Activated T-cell treated with anti-CD3 and anti-CD28 coated beads, Interleukin-2, amount 50 U/mL, for 1 hour (primary cell): ENCODE data around the gene TMEM235.
"Not testable (repeated sequence)": the region's sequence is repeated elsewhere in the genome, so short reads cannot be mapped to it uniquely, and the experiment has no call there.

Experiments
- DNase-seq: peaks from one replicate; pipeline ENCODE4 v3.0.0-alpha.2; 2020

Gene TMEM235

DNA sequence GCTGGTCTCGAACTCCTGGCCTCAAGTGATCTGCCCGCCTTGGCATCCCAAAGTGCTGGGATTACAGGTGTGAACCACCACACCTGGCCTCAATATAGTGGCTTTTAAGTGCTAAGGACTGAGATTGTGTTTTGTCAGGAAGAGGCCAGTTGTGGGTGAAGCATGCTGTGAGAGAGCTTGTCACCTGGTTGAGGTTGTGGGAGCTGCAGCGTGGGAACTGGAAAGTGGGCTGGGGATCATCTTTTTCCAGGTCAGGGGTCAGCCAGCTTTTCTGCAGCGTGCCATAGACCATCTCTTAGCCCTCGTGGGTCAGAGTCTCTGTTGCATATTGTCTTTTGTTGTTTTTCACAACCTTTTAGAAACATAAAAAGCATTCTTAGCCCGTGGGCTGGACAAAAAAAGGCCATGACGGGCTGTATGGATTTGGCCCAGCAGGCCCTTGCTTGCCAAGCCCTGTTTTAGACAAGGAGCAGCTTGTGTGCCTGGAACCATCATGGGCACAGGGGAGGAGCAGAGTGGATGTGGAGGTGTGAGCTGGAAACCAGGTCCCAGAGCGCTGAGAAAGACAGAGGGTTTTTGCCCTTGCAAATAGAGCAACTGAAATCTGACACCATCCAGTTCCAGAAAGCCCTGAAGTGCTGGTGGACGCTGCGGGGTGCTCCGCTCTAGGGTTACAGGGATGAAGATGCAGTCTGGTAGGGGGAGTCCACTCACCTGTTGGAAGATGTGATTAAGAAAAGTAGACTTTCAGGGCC, 11.9 kb upstream of the TMEM235 start:
- DNase-seq: no peak

DNA sequence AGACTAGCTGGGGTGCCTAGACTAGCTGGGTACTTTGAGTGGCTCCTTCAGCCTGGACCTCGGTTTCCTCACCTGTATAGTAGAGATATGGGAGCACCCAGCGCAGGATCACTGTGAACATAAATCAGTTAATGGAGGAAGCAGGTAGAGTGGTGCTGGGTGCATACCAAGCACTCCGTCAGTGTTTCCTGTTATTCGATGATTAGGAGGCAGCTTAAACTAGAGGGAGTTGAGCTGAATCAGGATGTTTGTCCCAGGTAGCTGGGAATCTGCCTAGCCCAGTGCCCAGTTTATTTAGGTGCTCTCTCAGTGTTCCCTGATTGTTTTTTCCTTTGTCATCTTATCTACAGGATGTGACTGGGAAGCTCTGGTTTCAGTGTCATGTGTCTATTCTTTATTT, 8.4 kb upstream of the TMEM235 start:
- DNase-seq: no peak

GRCh38 chr17:78223765-78224164, 7.7 kb upstream of the TMEM235 start:
- no peak for DNase-seq

DNA sequence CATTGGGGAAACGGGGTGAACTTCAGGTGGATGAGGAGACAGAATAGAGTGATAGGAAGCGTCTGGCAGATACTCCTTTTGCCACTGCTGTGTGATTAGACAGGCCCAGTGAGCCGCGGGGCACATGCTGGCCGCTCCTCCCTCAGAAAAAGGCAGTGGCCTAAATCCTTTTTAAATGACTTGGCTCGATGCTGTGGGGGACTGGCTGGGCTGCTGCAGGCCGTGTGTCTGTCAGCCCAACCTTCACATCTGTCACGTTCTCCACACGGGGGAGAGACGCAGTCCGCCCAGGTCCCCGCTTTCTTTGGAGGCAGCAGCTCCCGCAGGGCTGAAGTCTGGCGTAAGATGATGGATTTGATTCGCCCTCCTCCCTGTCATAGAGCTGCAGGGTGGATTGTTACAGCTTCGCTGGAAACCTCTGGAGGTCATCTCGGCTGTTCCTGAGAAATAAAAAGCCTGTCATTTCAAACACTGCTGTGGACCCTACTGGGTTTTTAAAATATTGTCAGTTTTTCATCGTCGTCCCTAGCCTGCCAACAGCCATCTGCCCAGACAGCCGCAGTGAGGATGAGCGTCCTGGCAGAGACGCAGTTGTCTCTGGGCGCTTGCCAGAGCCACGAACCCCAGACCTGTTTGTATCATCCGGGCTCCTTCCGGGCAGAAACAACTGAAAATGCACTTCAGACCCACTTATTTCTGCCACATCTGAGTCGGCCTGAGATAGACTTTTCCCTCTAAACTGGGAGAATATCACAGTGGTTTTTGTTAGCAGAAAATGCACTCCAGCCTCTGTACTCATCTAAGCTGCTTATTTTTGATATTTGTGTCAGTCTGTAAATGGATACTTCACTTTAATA, 7.0 kb upstream of the TMEM235 start:
- no peak for DNase-seq

DNA sequence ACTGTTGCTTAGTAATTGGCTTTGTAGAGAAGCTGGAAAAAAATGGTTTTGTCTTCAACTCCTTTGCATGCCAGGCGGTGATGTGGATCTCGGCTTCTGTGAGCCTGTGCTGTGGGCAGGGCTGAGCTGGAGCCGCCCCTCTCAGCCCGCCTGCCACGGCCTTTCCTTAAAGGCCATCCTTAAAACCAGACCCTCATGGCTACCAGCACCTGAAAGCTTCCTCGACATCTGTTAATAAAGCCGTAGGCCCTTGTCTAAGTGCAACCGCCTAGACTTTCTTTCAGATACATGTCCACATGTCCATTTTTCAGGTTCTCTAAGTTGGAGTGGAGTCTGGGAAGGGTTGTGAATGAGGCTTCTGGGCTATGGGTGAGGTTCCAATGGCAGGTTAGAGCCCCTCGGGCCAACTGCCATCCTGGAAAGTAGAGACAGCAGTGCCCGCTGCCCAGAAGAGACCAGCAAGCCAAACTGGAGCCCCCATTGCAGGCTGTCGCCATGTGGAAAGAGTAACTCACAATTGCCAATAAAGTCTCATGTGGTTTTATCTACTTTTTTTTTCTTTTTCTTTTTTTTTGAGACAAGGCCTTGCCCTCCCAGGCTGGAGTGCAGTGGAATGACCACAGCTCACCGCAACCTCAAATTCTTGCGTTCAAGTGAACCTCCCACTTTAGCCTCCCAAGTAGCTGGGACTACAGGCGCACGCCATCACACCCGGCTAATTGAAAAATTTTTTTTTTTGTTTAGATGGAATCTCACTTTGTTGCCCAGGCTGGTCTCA, 6.2 kb upstream of the TMEM235 start:
- DNase-seq: no peak

- DNase-seq: no peak
Measured at GRCh38 chr17:78226055-78226758, 5.2 kb upstream of the TMEM235 start.

- DNase-seq: no peak
Measured at GRCh38 chr17:78226759-78227454, 4.5 kb upstream of the TMEM235 start.

DNA sequence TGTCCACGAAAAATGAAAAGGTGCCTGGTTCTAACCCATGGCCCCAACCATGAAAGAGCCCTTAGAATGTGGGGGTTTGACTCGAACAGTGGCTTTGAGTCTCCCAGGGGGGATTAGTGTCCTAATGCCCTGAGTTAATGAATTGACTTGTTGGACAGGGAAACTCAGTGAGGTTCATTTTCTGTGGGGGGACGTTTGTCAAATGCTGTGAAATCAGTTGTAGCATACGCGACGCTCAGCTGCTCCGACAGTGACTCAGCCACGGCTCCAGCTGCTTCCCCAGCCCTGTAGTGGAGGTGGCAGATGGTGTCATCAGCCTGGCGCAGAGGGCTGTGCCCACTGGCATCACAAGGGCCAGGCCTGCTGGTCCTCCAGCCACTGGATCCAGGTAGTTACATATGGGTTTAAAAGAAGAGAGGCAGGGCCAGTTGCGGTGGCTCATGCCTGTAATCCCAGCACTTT, 3.9 kb upstream of the TMEM235 start:
- no peak for DNase-seq

GRCh38 chr17:78228176-78228575, 3.3 kb upstream of the TMEM235 start:
- no peak for DNase-seq

- no peak for DNase-seq
Measured at GRCh38 chr17:78230252-78230962, 1.0 kb upstream of the TMEM235 start.

DNA sequence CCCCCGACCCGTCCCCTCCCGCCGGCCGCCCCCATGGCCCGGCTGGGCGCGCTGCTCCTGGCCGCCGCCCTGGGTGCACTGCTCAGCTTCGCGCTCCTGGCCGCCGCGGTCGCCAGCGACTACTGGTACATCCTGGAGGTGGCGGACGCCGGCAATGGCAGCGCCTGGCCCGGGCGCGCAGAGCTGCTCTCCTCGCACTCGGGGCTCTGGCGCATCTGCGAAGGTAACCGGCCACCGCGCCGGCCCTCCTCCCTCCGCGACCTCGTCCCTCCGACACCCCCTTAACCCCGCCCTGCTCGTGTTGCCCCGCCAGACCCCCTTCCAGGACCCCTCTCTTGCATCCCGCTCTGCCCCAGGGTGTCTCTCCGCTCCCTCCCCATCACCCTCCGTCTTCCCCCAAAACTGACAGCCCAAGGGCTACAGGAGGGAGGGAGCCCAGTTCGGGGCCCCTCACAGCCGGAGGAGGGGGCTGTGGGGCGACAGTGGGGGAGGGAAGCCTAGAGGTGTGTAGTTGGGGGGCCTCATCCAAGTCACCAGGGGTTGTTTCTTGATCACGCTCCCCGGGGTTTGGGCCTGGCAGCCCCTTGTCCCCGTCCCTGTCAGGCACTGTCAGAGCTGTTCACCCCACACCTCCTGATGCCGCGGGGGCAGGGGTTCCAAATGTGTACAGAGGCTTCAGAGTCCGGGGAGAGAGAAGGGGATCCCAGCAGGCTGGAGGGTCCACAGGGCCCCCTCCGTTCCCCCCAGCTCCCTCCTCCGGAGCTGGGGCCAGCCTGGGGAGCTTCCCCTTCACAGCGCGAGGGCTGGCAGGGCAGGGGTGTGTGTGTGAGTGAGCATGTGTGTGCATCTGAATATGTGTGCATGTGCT, 794 bp downstream of the TMEM235 start:
- DNase-seq: no peak

GRCh38 chr17:78232859-78233173, 1.4 kb downstream of the TMEM235 start:
- no peak for DNase-seq

- no peak for DNase-seq
Measured at GRCh38 chr17:78233678-78234077, 2.2 kb downstream of the TMEM235 start.

DNA sequence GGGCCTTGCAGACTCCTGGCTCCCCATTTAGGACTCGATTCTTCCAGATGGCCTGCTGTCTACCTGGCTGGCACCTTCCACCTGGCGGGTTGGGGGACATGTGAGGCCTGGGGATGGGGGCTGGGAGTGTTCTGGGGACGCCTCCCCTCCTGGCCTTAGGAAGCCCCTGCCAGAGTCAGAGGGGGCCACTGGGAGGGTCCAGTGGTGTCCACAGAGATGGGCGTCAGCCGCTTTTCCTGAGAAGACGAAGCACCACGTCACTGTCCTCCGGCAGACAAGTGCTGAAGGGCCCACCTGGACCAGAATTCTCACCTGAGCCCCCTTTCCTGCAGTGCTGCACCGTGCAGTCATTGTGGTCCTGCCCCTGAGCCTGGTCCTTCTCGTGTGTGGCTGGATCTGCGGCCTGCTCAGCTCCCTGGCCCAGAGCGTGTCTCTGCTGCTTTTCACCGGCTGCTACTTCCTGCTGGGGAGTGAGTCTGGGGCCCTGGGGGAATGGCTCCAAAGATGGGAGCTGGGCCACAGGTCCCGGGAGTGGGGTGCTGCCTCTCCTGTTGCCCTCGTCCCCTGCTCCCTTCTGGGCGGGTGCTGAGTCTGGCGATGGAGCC, 2.9 kb downstream of the TMEM235 start:
- DNase-seq: no peak

DNA sequence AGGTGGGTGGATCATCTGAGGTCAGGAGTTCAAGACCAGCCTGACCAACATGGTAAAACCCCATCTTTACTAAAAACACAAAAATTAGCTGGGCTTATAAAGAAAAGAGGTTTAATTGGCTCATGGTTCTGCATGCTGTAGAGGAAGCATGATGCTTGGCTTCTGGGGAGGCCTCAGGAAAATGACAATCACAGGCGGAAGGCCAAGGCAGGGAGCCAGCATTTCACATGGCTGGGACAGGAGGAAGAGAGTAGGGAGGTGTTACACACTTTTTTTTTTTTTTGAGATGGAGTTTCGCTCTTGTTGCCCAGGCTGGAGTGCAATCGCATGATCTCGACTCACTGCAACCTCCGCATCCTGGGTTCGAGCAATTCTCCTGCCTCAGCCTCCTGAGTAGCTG, 3.6 kb downstream of the TMEM235 start:
- DNase-seq: not testable (repeated sequence)

- DNase-seq: no peak
Measured at GRCh38 chr17:78235885-78236284, 4.5 kb downstream of the TMEM235 start.

- no peak for DNase-seq
Measured at GRCh38 chr17:78236362-78237127, 5.1 kb downstream of the TMEM235 start.

DNA sequence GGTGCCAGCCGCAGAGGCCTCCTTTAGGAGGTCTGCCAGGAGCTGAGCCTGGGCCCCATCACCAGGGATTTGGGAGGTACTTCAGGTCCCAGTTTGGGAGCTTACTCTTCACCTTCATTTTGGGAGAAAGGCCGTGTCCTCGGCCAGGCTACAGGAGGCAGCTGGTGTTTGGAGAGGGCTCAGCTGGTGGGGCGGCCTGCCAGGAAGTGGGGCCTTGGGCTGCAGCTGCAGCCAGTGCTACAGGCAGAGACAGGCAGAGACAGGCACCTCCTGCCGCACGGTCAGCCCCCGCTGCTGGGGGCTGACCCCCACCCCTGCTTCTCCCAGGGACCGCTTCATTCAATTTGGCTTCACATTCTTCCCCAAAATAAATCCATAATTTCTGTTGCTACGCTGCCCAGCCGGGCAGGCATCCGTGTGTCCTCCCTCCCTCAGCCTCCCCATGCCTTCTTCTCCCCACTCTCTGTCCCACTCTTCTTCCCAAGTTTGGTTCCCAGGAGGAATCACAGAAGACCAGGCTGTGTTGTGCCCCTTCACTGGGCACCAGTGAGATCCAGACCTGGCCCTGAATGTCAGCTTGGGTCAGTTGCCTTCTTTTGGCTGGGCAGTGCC, 6.1 kb downstream of the TMEM235 start:
- DNase-seq: no peak
